GM23338 (cell line): Measurements from ENCODE around the gene B3GAT3. TPM values are rescaled to one million over a fixed set of nuclear protein-coding genes. Genes with fewer than 3 reads are reported as not detected.
A peak's percentile ranks its signal among the peaks of the same experiment; 100 is the strongest.

ENCODE experiments used
- ATAC-seq: fragments of 200-7000 bp; cut with Tn5 transposase; 3 replicates; pipeline ENCODE4 v1.9.1; 2020
- DNase-seq: peaks from one replicate; pipeline ENCODE4 v3.0.0-alpha.2; 2015; ENCODE audit warnings: low spot score
- H2AFZ ChIP-seq: fragments of 200-600 bp; sonication (generic); 2 replicates; pipeline ENCODE4 v1.8.0; 2016; ENCODE audit warnings: antibody characterized with exemption, mild to moderate bottlenecking, moderate library complexity
- H3F3A ChIP-seq: fragments of 200-600 bp; sonication (generic); replicated peaks from 2 replicates; pipeline ENCODE4 v1.8.0; 2017; ENCODE audit warnings: antibody characterized with exemption, mixed run types, low read depth
- H3K27ac ChIP-seq: fragments of 200-600 bp; sonication (generic); 2 replicates; pipeline ENCODE4 v1.6.1; 2016; ENCODE audit warnings: low read depth
- H3K27me3 ChIP-seq: fragments of 200-600 bp; sonication (generic); 2 replicates; pipeline ENCODE4 v1.8.0; 2016; ENCODE audit warnings: mild to moderate bottlenecking, mixed run types, moderate library complexity; ENCODE audit not compliant: insufficient read depth
- H3K36me3 ChIP-seq: fragments of 200-600 bp; sonication (generic); 2 replicates; pipeline ENCODE4 v1.8.0; 2016; ENCODE audit warnings: mild to moderate bottlenecking; ENCODE audit not compliant: insufficient read depth
- H3K4me1 ChIP-seq: fragments of 200-600 bp; sonication (generic); 2 replicates; pipeline ENCODE4 v1.8.0; 2016; ENCODE audit warnings: mild to moderate bottlenecking, moderate library complexity; ENCODE audit not compliant: insufficient read depth
- H3K4me2 ChIP-seq: fragments of 200-600 bp; sonication (generic); 2 replicates; pipeline ENCODE4 v1.7.1; 2017; ENCODE audit warnings: mixed run types
- H3K4me3 ChIP-seq: fragments of 200-600 bp; sonication (generic); 2 replicates; pipeline ENCODE4 v1.6.1; 2016; ENCODE audit warnings: mixed run types
- H3K79me2 ChIP-seq: fragments of 200-600 bp; sonication (generic); replicated peaks from 2 replicates; pipeline ENCODE4 v1.8.0; 2017; ENCODE audit warnings: mild to moderate bottlenecking; ENCODE audit not compliant: insufficient read depth
- H3K9me2 ChIP-seq: fragments of 200-600 bp; sonication (generic); 2 replicates; pipeline ENCODE4 v1.8.0; 2017; ENCODE audit not compliant: insufficient read depth
- H4K20me1 ChIP-seq: fragments of 200-600 bp; sonication (generic); replicated peaks from 2 replicates; pipeline ENCODE4 v1.8.0; 2017; ENCODE audit warnings: mild to moderate bottlenecking; ENCODE audit not compliant: insufficient read depth
- H3K27ac Mint-ChIP-seq: 2 replicates; pipeline ENCODE4 v1.8.0; 2020; ENCODE audit warnings: inconsistent platforms, mild to moderate bottlenecking, moderate library complexity, mixed read lengths
- H3K27me3 Mint-ChIP-seq: 3 replicates; pipeline ENCODE4 v1.8.0; 2022; ENCODE audit warnings: low read depth, mild to moderate bottlenecking, moderate library complexity, mixed read lengths, inconsistent platforms; ENCODE audit not compliant: insufficient read depth, poor library complexity
- H3K36me3 Mint-ChIP-seq: 3 replicates; pipeline ENCODE4 v1.8.0; 2021; ENCODE audit warnings: low read depth, mild to moderate bottlenecking, inconsistent platforms, moderate library complexity, mixed read lengths
- H3K4me1 Mint-ChIP-seq: 3 replicates; pipeline ENCODE4 v1.8.0; 2020; ENCODE audit warnings: mild to moderate bottlenecking, inconsistent platforms, mixed read lengths
- H3K4me3 Mint-ChIP-seq: 3 replicates; pipeline ENCODE4 v1.8.0; 2021; ENCODE audit warnings: moderate library complexity, mild to moderate bottlenecking, inconsistent platforms, mixed read lengths
- H3K9me3 Mint-ChIP-seq: 3 replicates; pipeline ENCODE4 v1.8.0; 2020; ENCODE audit warnings: moderate library complexity, mild to moderate bottlenecking, inconsistent platforms, mixed read lengths
- CREB1 ChIP-seq: fragments of 250-450 bp; sonication (Bioruptor Pico); IDR thresholded peaks from 2 replicates; pipeline ENCODE4 v1.5.0; 2020; ENCODE audit warnings: low read depth, mild to moderate bottlenecking, moderate library complexity
- CTCF ChIP-seq, 2 experiments: fragments of 200-600 bp in 1 of 2; sonication (generic) in 1 of 2; conservative IDR thresholded peaks; 2 replicates each; pipeline versions ENCODE4 v1.5.1 to v1.6.1; 2016 to 2017; ENCODE audit warnings: antibody characterized with exemption in 2 of 2, low read depth in 2 of 2, mild to moderate bottlenecking in 2 of 2, moderate library complexity in 1 of 2
- ETS1 ChIP-seq: IDR thresholded peaks from 2 replicates; pipeline ENCODE4 v1.6.1; 2016; ENCODE audit warnings: antibody characterized with exemption
- EZH2 ChIP-seq: fragments of 200-600 bp; sonication (generic); IDR thresholded peaks from one replicate; pipeline ENCODE4 v1.8.0; 2017; ENCODE audit warnings: antibody characterized with exemption, mild to moderate bottlenecking, low read depth; ENCODE audit not compliant: unreplicated experiment
- EZH2phosphoT487 ChIP-seq: fragments of 200-600 bp; sonication (generic); IDR thresholded peaks from one replicate; pipeline ENCODE4 v1.8.1; 2018; ENCODE audit warnings: antibody characterized with exemption; ENCODE audit not compliant: unreplicated experiment
- JUNB ChIP-seq: IDR thresholded peaks from one replicate; pipeline ENCODE4 v1.6.1; 2016; ENCODE audit warnings: antibody characterized with exemption; ENCODE audit not compliant: unreplicated experiment
- NANOG ChIP-seq: IDR thresholded peaks from 2 replicates; pipeline ENCODE4 v1.6.1; 2016; ENCODE audit warnings: antibody characterized with exemption, borderline replicate concordance
- POLR2AphosphoS5 ChIP-seq: IDR thresholded peaks from 2 replicates; pipeline ENCODE4 v1.6.1; 2016; ENCODE audit warnings: antibody characterized with exemption, low read depth
- REST ChIP-seq: IDR thresholded peaks from one replicate; pipeline ENCODE4 v1.6.1; 2018; ENCODE audit warnings: antibody characterized with exemption; ENCODE audit not compliant: unreplicated experiment
- STAT1 ChIP-seq: IDR thresholded peaks from one replicate; pipeline ENCODE4 v1.6.1; 2016; ENCODE audit warnings: antibody characterized with exemption; ENCODE audit not compliant: unreplicated experiment
- ZNF114 ChIP-seq: fragments of 250-450 bp; sonication (Bioruptor Pico); IDR thresholded peaks from 2 replicates; pipeline ENCODE4 v1.5.0; 2020; ENCODE audit warnings: mild to moderate bottlenecking, moderate library complexity
- ZNF331 ChIP-seq: fragments of 250-450 bp; sonication (Bioruptor Pico); IDR thresholded peaks from 2 replicates; pipeline ENCODE4 v1.5.0; 2020; ENCODE audit warnings: low read depth, mild to moderate bottlenecking, moderate library complexity
- ZNF462 ChIP-seq: fragments of 250-450 bp; sonication (Bioruptor Pico); IDR thresholded peaks from 2 replicates; pipeline ENCODE4 v1.5.0; 2020; ENCODE audit warnings: mild to moderate bottlenecking, moderate library complexity
- polyA plus RNA-seq: library from polyadenylated mRNA; unstranded; fragments of >200 nt; fragmentation: Nextera tagmentation; extraction: Ambion mirVana; gene quantifications from 2 replicates; pipeline ENCODE4 v1.2.1, GENCODE V29; 2016
- total RNA-seq: library from RNA; depleted of rRNA; stranded (reverse); fragments of >200 nt; shearing (Covaris generic); gene quantifications from 2 replicates; pipeline ENCODE4 v1.2.3, GENCODE V29; 2014

B3GAT3 gene
- total and polyA plus RNA-seq, 2 experiments from 2014 or later: 16.4 to 18.4 TPM

GRCh38 chr11:62575156-62575555, 46.6 kb downstream of the B3GAT3 start:
- Mint-ChIP-seq H3K4me1 (peaks cover 33% of the 10 kb centered on the region), H3K9me3 (no peaks in the 10 kb centered on the region), H3K4me3 (peak overlapping the region; percentile 99), H3K27me3 (peaks cover 16% of the 10 kb centered on the region), H3K36me3 (peaks cover 63% of the 10 kb centered on the region), H3K27ac (peak overlapping the region; percentile 54; the same call in 1 of the 2 replicates)
- Histone ChIP-seq H3K36me3 (peaks cover 26% of the 10 kb centered on the region), H3K9me2 (no peaks in the 10 kb centered on the region), H4K20me1 (peaks cover 28% of the 10 kb centered on the region), H2AFZ (peak overlapping the region; percentile 23; the same call in 1 of the 2 replicates), H3K4me1 (peaks cover 24% of the 10 kb centered on the region), H3K4me2 (peak overlapping the region; percentile 100), H3K4me3 (peak overlapping the region; percentile 65), H3K79me2 (peaks cover 34% of the 10 kb centered on the region), H3F3A (peaks cover 39% of the 10 kb centered on the region), H3K27ac (no peak overlapping the region), H3K27me3 (no peaks in the 10 kb centered on the region)
- DNase-seq (no peak), ATAC-seq (no peak)
- no peak for TF ChIP-seq POLR2AphosphoS5
- no peak for TF ChIP-seq ETS1
- TF ChIP-seq NANOG: no peak
- no peak for TF ChIP-seq JUNB
- TF ChIP-seq ZNF114 (CRISPR knock-in tag): no peak
- no peak for TF ChIP-seq EZH2phosphoT487
- no peak for TF ChIP-seq ZNF462
- no peak for TF ChIP-seq EZH2
- no peak for TF ChIP-seq REST
- TF ChIP-seq CREB1 (CRISPR knock-in tag): no peak
- TF ChIP-seq STAT1: no peak
- no peak for TF ChIP-seq ZNF331 (CRISPR knock-in tag)
- no peak for TF ChIP-seq CTCF (conservative IDR thresholded peaks at IDR 0.05; ENCODE audit: low read depth in 2 of 2)
